Uterus (tissue), 4 donors: ENCODE data around the gene DNAAF1. TPM values are rescaled to one million over a fixed set of nuclear protein-coding genes. Genes with fewer than 3 reads are reported as not detected.

Experiments used
- DNase-seq, 2 donors: peaks; one replicate each; pipeline ENCODE4 v3.0.0-alpha.2; 2019 to 2020
- H3K27ac ChIP-seq, 2 donors: fragments of 200-600 bp; sonication (generic); 1 replicate in 1 of 2; 2 replicates in 1 of 2; pipeline ENCODE4 v1.5.1; 2016 to 2018
- H3K27me3 ChIP-seq, 2 donors: fragments of 200-600 bp; sonication (generic); one replicate each; pipeline ENCODE4 v1.5.1; 2018 to 2019; ENCODE audit warnings: control low read depth in 1 of 2
- H3K36me3 ChIP-seq, 2 donors: fragments of 200-600 bp; sonication (generic); one replicate each; pipeline ENCODE4 v1.5.1; 2019; ENCODE audit warnings: control low read depth in 1 of 2
- H3K4me1 ChIP-seq, 2 donors: fragments of 200-600 bp; sonication (generic); one replicate each; pipeline ENCODE4 v1.5.1; 2018 to 2019; ENCODE audit warnings: control low read depth in 1 of 2
- H3K4me3 ChIP-seq, 2 donors: fragments of 200-600 bp; sonication (generic); 1 replicate in 1 of 2; 2 replicates in 1 of 2; pipeline ENCODE4 v1.5.1; 2018 to 2019; ENCODE audit warnings: mild to moderate bottlenecking in 1 of 2
- H3K9me3 ChIP-seq, 2 donors: fragments of 200-600 bp; sonication (generic); one replicate each; pipeline ENCODE4 v1.5.1; 2019; ENCODE audit warnings: control low read depth in 1 of 2
- POLR2A ChIP-seq, 2 donors: fragments of 450-650 bp; IDR thresholded peaks; one replicate each; pipeline ENCODE4 v1.6.1; 2016; ENCODE audit warnings: antibody characterized with exemption in 2 of 2, mild to moderate bottlenecking in 1 of 2, moderate library complexity in 1 of 2
- intact Hi-C: fragments of 100-400 bp; cut with DNase I; formaldehyde crosslinking; loops from one replicate; pipeline ENCODE4 v1.15.1; 2023; ENCODE audit warnings: low total_unique reads
- total RNA-seq, 4 donors: library from RNA; depleted of rRNA in 3 of 4; stranded (reverse); fragments of >200 nt in 3 of 4; gene quantifications; one replicate each; pipeline versions ENCODE4 v1.1.0 to v1.2.4, GENCODE V29; 2014 to 2023
- TF ChIP-seq, protein P1 (sequence below), 4 experiments: fragments of 200-600 bp in 2 of 4; fragments of 450-650 bp in 2 of 4; sonication (generic) in 2 of 4; IDR thresholded peaks; one replicate each; pipeline ENCODE4 v1.5.1; 2016 to 2019; ENCODE audit warnings: antibody characterized with exemption in 4 of 4, mild to moderate bottlenecking in 2 of 4, moderate library complexity in 1 of 4
- donor health status: DM: yes; HTN: yes; CAD: no.

Gene DNAAF1
- total RNA-seq, 4 donors from 2014 or later: 0.77 to 8.2 (median 2.7) TPM

DNA sequence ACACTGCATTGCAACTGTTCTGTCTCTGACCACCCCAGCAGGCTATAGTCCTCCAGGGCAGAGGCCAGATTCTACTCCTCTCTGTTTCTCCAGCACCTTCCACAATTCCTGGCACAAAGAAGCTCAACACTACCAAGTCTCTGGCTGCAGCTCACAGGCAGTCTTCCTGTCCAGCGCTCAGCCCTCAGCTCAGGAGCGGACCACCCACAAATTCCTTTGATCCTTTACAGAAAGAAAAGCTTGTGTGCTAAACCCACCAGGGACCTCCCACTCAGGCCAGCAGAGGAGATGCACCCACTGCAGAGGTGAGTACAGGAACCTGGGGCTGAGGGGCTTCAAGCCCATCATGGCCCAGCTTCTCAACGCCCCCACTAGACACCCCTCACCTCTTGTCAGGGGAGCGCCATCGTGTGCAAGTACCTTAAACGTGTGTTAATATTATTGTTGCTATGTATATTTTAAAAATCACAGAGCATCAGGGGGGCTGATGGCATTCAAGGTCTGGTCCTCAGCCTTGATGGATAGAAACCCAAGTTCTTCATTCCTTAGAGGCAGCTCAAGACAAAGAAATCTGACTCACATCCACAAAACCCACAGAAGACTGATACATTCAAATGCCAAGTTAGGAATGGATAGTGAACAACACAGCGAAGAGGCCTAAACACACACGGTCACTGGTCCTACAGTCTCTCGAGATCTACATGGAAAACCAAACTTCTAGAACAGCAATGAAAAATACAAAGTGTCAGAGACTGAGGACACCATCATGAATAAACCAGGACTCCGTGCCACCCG is 8.6 kb upstream of the DNAAF1 start:
- no peaks in the 10 kb centered on the region for H3K36me3 ChIP-seq
- TF ChIP-seq POLR2A (IDR thresholded peaks at IDR 0.05): no peak
- TF ChIP-seq, protein P1, sequence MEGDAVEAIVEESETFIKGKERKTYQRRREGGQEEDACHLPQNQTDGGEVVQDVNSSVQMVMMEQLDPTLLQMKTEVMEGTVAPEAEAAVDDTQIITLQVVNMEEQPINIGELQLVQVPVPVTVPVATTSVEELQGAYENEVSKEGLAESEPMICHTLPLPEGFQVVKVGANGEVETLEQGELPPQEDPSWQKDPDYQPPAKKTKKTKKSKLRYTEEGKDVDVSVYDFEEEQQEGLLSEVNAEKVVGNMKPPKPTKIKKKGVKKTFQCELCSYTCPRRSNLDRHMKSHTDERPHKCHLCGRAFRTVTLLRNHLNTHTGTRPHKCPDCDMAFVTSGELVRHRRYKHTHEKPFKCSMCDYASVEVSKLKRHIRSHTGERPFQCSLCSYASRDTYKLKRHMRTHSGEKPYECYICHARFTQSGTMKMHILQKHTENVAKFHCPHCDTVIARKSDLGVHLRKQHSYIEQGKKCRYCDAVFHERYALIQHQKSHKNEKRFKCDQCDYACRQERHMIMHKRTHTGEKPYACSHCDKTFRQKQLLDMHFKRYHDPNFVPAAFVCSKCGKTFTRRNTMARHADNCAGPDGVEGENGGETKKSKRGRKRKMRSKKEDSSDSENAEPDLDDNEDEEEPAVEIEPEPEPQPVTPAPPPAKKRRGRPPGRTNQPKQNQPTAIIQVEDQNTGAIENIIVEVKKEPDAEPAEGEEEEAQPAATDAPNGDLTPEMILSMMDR (IDR thresholded peaks at IDR 0.05): no peak
- no peaks in the 10 kb centered on the region for H3K27me3 ChIP-seq
- H3K4me1 ChIP-seq: no peaks in the 10 kb centered on the region
- H3K4me3 ChIP-seq: no peak overlapping the region
- no peak overlapping the region for H3K27ac ChIP-seq
- no peaks in the 10 kb centered on the region for H3K9me3 ChIP-seq
- DNase-seq: no peak
- intact Hi-C loops: no loop called here

- H3K27ac ChIP-seq: no peak overlapping the region
- H3K4me3 ChIP-seq: no peak overlapping the region
- intact Hi-C loops: no loop called here
- H3K27me3 ChIP-seq: no peaks in the 10 kb centered on the region
- TF ChIP-seq POLR2A (IDR thresholded peaks at IDR 0.05): no peak
- TF ChIP-seq, protein P1 (IDR thresholded peaks at IDR 0.05): no peak
- H3K4me1 ChIP-seq: no peaks in the 10 kb centered on the region
- DNase-seq: no peak
- no peaks in the 10 kb centered on the region for H3K9me3 ChIP-seq
- H3K36me3 ChIP-seq: no peaks in the 10 kb centered on the region
Observed at GRCh38 chr16:84137287-84137686, 7.8 kb upstream of the DNAAF1 start.

- Histone ChIP-seq H3K27me3 (no peaks in the 10 kb centered on the region), H3K4me1 (no peaks in the 10 kb centered on the region), H3K4me3 (no peak overlapping the region), H3K36me3 (no peaks in the 10 kb centered on the region), H3K9me3 (no peaks in the 10 kb centered on the region), H3K27ac (no peak overlapping the region)
- TF ChIP-seq, protein P1 (IDR thresholded peaks at IDR 0.05): no peak
- intact Hi-C loops: no loop called here
- no peak for DNase-seq
Observed at GRCh38 chr16:84137769-84138357, 7.2 kb upstream of the DNAAF1 start.

DNA sequence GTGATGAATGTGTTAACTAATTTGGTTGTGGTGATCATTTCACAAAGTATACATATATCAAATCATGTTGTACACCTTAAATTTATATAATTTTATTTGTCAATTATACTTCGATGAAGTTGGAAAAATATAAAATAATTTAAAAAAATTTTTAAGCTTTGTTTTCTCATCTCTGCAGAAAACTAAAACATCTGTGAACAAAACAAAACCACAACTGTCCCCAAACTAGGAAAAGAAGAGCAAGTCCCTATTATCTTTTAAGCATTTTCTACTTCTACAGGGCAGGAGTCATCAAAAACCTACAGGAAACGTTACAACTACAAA is 6.6 kb upstream of the DNAAF1 start:
- no peak for TF ChIP-seq POLR2A (IDR thresholded peaks at IDR 0.05)
- TF ChIP-seq, protein P1 (IDR thresholded peaks at IDR 0.05): no peak
- intact Hi-C loops: no loop called here
- no peaks in the 10 kb centered on the region for H3K4me1 ChIP-seq

GRCh38 chr16:84138824-84139627 is 6.1 kb upstream of the DNAAF1 start:
- no peaks in the 10 kb centered on the region for H3K36me3 ChIP-seq
- no peak for TF ChIP-seq POLR2A (IDR thresholded peaks at IDR 0.05)
- TF ChIP-seq, protein P1 (IDR thresholded peaks at IDR 0.05): no peak
- H3K27me3 ChIP-seq: no peaks in the 10 kb centered on the region
- H3K9me3 ChIP-seq: no peaks in the 10 kb centered on the region
- no peak overlapping the region for H3K27ac ChIP-seq
- H3K4me3 ChIP-seq: no peak overlapping the region
- DNase-seq: no peak
- H3K4me1 ChIP-seq: no peaks in the 10 kb centered on the region
- intact Hi-C loops: no loop called here

More for the DNA sequence above, 6.6 kb upstream of the DNAAF1 start:
- no peak overlapping the region for H3K27ac ChIP-seq
- H3K36me3 ChIP-seq: no peaks in the 10 kb centered on the region
- no peaks in the 10 kb centered on the region for H3K27me3 ChIP-seq
- no peaks in the 10 kb centered on the region for H3K9me3 ChIP-seq
- no peak for DNase-seq
- H3K4me3 ChIP-seq: no peak overlapping the region
